ENCODE data around the gene NEK6.

NEK6 gene

GRCh38 chr9:124394596-124394995 is 136.8 kb downstream of the NEK6 start:
- Histone ChIP-seq H3K9ac (ENCODE audit: low read depth, low read length) (no peak overlapping the region), H3K9me3 (ENCODE audit: control insufficient read depth, insufficient read depth, low read length) (no peaks in the 10 kb centered on the region), H3K36me3 (ENCODE audit: insufficient read depth, low read length) (no peaks in the 10 kb centered on the region), H3K4me1 (ENCODE audit: insufficient read depth, low read length) (peaks cover 46% of the 10 kb centered on the region)

GRCh38 chr9:124395826-124396225 is 138.1 kb downstream of the NEK6 start:
- Histone ChIP-seq H3K9me3 (ENCODE audit: control insufficient read depth, insufficient read depth, low read length) (no peaks in the 10 kb centered on the region), H3K36me3 (ENCODE audit: insufficient read depth, low read length) (no peaks in the 10 kb centered on the region), H3K4me1 (ENCODE audit: insufficient read depth, low read length) (peaks cover 52% of the 10 kb centered on the region), H3K9ac (ENCODE audit: low read depth, low read length) (no peak overlapping the region)

- peaks cover 3% of the 10 kb centered on the region; the same call in 1 of the 2 replicates for H3K36me3 ChIP-seq (ENCODE audit: insufficient read depth, low read length)
- H3K9me3 ChIP-seq (ENCODE audit: control insufficient read depth, insufficient read depth, low read length) = no peaks in the 10 kb centered on the region
- H3K9ac ChIP-seq (ENCODE audit: low read depth, low read length) = no peak overlapping the region
- peaks cover 28% of the 10 kb centered on the region for H3K4me1 ChIP-seq (ENCODE audit: insufficient read depth, low read length)
These were observed 140.6 kb downstream of the NEK6 start for GRCh38 chr9:124398191-124398935.

DNA sequence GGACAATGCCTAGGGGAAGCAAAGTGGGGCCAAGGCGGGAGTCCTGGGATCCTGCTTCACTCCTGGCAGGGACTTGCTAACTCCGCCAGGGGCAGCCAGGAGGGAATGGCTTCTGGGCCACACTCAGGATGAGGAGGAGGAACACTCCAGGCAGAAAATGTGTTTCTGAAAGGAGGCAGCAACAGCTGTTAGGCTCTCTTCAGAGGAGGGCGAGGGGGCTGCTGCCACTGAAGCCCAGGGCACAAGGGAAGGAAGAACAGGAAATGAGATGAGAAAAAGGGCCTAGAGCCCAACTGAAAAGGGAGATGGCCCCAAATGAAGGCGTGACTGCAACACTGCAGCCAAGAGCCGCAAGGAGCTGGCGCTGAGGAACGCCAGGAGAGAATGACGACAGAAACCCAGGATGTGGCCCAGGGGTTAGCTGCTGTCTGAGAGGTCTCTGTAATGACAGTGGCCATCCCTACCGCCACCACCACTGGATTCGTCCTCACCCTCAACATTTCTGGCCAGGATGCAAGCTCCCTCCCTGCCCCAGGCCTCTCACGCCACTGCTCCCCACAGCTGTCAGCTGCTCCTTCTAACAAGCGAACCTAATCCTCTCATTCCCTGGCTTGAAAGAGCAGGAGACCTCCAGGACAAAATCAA is 141.7 kb downstream of the NEK6 start:
- Histone ChIP-seq H3K9ac (ENCODE audit: low read depth, low read length) (no peak overlapping the region), H3K4me1 (ENCODE audit: insufficient read depth, low read length) (peaks cover 18% of the 10 kb centered on the region), H3K36me3 (ENCODE audit: insufficient read depth, low read length) (peaks cover 3% of the 10 kb centered on the region), H3K9me3 (ENCODE audit: control insufficient read depth, insufficient read depth, low read length) (no peaks in the 10 kb centered on the region)

- Histone ChIP-seq H3K9ac (ENCODE audit: low read depth, low read length) (no peak overlapping the region), H3K4me1 (ENCODE audit: insufficient read depth, low read length) (peaks cover 18% of the 10 kb centered on the region), H3K9me3 (ENCODE audit: control insufficient read depth, insufficient read depth, low read length) (no peaks in the 10 kb centered on the region), H3K36me3 (ENCODE audit: insufficient read depth, low read length) (peaks cover 3% of the 10 kb centered on the region)
These were observed 142.5 kb downstream of the NEK6 start for GRCh38 chr9:124399968-124400940.

All from ES-I3 (cell line).